ENCODE data around the gene FASN.

- TF ChIP-seq, protein P1, sequence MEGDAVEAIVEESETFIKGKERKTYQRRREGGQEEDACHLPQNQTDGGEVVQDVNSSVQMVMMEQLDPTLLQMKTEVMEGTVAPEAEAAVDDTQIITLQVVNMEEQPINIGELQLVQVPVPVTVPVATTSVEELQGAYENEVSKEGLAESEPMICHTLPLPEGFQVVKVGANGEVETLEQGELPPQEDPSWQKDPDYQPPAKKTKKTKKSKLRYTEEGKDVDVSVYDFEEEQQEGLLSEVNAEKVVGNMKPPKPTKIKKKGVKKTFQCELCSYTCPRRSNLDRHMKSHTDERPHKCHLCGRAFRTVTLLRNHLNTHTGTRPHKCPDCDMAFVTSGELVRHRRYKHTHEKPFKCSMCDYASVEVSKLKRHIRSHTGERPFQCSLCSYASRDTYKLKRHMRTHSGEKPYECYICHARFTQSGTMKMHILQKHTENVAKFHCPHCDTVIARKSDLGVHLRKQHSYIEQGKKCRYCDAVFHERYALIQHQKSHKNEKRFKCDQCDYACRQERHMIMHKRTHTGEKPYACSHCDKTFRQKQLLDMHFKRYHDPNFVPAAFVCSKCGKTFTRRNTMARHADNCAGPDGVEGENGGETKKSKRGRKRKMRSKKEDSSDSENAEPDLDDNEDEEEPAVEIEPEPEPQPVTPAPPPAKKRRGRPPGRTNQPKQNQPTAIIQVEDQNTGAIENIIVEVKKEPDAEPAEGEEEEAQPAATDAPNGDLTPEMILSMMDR (conservative IDR thresholded peaks at IDR 0.05; ENCODE audit: low read length): no peak
- TF ChIP-seq EZH2phosphoT487 (IDR thresholded peaks at IDR 0.05; ENCODE audit: borderline replicate concordance): no peak
Measured at GRCh38 chr17:82061047-82061925, 36.8 kb downstream of the FASN start.
